ENCODE results near the gene SORBS1.

Gene SORBS1

GRCh38 chr10:95333997-95334804 lies 227.0 kb downstream of the SORBS1 start:
- DNase-seq: no peak

- DNase-seq: no peak
Measured at GRCh38 chr10:95332666-95333249, 228.4 kb downstream of the SORBS1 start.

- no peak for DNase-seq
Measured at GRCh38 chr10:95331596-95332130, 229.5 kb downstream of the SORBS1 start.

- no peak for DNase-seq
Measured at GRCh38 chr10:95330966-95331453, 230.2 kb downstream of the SORBS1 start.

- DNase-seq: no peak
Measured at GRCh38 chr10:95329296-95329695, 231.9 kb downstream of the SORBS1 start.

GRCh38 chr10:95328013-95328412 lies 233.2 kb downstream of the SORBS1 start:
- no peak for DNase-seq

- peak; percentile 58 for DNase-seq
Measured at GRCh38 chr10:95327367-95327766, 233.8 kb downstream of the SORBS1 start.

GRCh38 chr10:95326396-95326795 lies 234.8 kb downstream of the SORBS1 start:
- DNase-seq: no peak

GRCh38 chr10:95325863-95326262 lies 235.3 kb downstream of the SORBS1 start:
- DNase-seq: no peak

- DNase-seq: no peak
Measured at GRCh38 chr10:95324436-95325268, 236.5 kb downstream of the SORBS1 start.

GRCh38 chr10:95321554-95322301 lies 239.4 kb downstream of the SORBS1 start:
- DNase-seq: no peak

GRCh38 chr10:95319239-95319638 lies 241.9 kb downstream of the SORBS1 start:
- DNase-seq: no peak

- DNase-seq: no peak
Measured at GRCh38 chr10:95315509-95315908, 245.7 kb downstream of the SORBS1 start.

- DNase-seq: peak; percentile 10
Measured at GRCh38 chr10:95314192-95314918, 246.8 kb downstream of the SORBS1 start.

GRCh38 chr10:95312986-95313495 lies 248.1 kb downstream of the SORBS1 start:
- DNase-seq: no peak

- no peak for DNase-seq
Measured at GRCh38 chr10:95312257-95312656, 248.9 kb downstream of the SORBS1 start.

GRCh38 chr10:95309958-95310357 lies 251.2 kb downstream of the SORBS1 start:
- DNase-seq: no peak

- DNase-seq: peak; percentile 88
Measured at GRCh38 chr10:95308389-95309302, 252.5 kb downstream of the SORBS1 start.

GRCh38 chr10:95306851-95307250 lies 254.3 kb downstream of the SORBS1 start:
- DNase-seq: no peak

GRCh38 chr10:95306318-95306650 lies 254.9 kb downstream of the SORBS1 start:
- peak; percentile 44 for DNase-seq
